Testis (tissue), 2 donors: Measurements from ENCODE around the gene CYSLTR1.

Source experiments
- POLR2A ChIP-seq: fragments of 450-650 bp; IDR thresholded peaks from one replicate; pipeline ENCODE4 v1.6.1; 2017; ENCODE audit warnings: antibody characterized with exemption, mild to moderate bottlenecking, moderate library complexity
- TF ChIP-seq, protein P1 (sequence below), 3 experiments: fragments of 450-650 bp in 2 of 3; fragments of 200-600 bp in 1 of 3; sonication (generic) in 1 of 3; IDR thresholded peaks; one replicate each; pipeline ENCODE4 v1.5.1; 2016 to 2019; ENCODE audit warnings: antibody characterized with exemption in 3 of 3, mild to moderate bottlenecking in 2 of 3, moderate library complexity in 1 of 3

- no peak for TF ChIP-seq POLR2A
- TF ChIP-seq, protein P1, sequence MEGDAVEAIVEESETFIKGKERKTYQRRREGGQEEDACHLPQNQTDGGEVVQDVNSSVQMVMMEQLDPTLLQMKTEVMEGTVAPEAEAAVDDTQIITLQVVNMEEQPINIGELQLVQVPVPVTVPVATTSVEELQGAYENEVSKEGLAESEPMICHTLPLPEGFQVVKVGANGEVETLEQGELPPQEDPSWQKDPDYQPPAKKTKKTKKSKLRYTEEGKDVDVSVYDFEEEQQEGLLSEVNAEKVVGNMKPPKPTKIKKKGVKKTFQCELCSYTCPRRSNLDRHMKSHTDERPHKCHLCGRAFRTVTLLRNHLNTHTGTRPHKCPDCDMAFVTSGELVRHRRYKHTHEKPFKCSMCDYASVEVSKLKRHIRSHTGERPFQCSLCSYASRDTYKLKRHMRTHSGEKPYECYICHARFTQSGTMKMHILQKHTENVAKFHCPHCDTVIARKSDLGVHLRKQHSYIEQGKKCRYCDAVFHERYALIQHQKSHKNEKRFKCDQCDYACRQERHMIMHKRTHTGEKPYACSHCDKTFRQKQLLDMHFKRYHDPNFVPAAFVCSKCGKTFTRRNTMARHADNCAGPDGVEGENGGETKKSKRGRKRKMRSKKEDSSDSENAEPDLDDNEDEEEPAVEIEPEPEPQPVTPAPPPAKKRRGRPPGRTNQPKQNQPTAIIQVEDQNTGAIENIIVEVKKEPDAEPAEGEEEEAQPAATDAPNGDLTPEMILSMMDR (IDR thresholded peaks at IDR 0.05) = no peak
Observed at GRCh38 chrX:78377186-78377585, 49.8 kb upstream of the CYSLTR1 start.
